HEK293T (cell line): ENCODE results near the gene NDUFS8.

Source experiments
- FOXK2 ChIP-seq: fragments of 450-650 bp; IDR thresholded peaks from 2 replicates; pipeline ENCODE4 v1.6.1; 2016; ENCODE audit warnings: mild to moderate bottlenecking
- FOXM1 ChIP-seq: fragments of 450-650 bp; IDR thresholded peaks from 2 replicates; pipeline ENCODE4 v1.6.1; 2017; ENCODE audit warnings: mild to moderate bottlenecking, borderline replicate concordance
- HDGF ChIP-seq: fragments of 450-650 bp; IDR thresholded peaks from 2 replicates; pipeline ENCODE4 v1.6.1; 2017; ENCODE audit warnings: antibody characterized with exemption, borderline replicate concordance
- NFRKB ChIP-seq: fragments of 450-650 bp; IDR thresholded peaks from 2 replicates; pipeline ENCODE4 v1.6.1; 2016; ENCODE audit warnings: mild to moderate bottlenecking, moderate library complexity
- TARDBP ChIP-seq: fragments of 450-650 bp; IDR thresholded peaks from 2 replicates; pipeline ENCODE4 v1.6.1; 2016

- no peak for TF ChIP-seq FOXK2
- no peak for TF ChIP-seq TARDBP
- no peak for TF ChIP-seq HDGF
- no peak for TF ChIP-seq FOXM1
- TF ChIP-seq NFRKB = no peak
Measured at GRCh38 chr11:68009391-68010089, 20.9 kb upstream of the NDUFS8 start.
